ENCODE results near the gene PDGFRB.

The PDGFRB gene

GRCh38 chr5:150082374-150082773 is 73.3 kb downstream of the PDGFRB start:
- Histone ChIP-seq H3K27ac (ENCODE audit: low read depth, low read length) (no peak overlapping the region), H3K79me2 (ENCODE audit: control insufficient read depth, low read length) (no peaks in the 10 kb centered on the region)

GRCh38 chr5:150081541-150082283 is 73.9 kb downstream of the PDGFRB start:
- no peak overlapping the region for H3K27ac ChIP-seq (ENCODE audit: low read depth, low read length)
- no peaks in the 10 kb centered on the region for H3K36me3 ChIP-seq (ENCODE audit: control insufficient read depth, low read length)
- peaks cover 3% of the 10 kb centered on the region; the same call in 1 of the 2 replicates for H4K20me1 ChIP-seq (ENCODE audit: control insufficient read depth, insufficient read depth, low read depth, low read length)
- no peaks in the 10 kb centered on the region for H3K9me2 ChIP-seq (replicated peaks; ENCODE audit: control insufficient read depth, low read length)
- H3K4me2 ChIP-seq (ENCODE audit: low read length) = peak overlapping the region; percentile 49
- TF ChIP-seq EZH2phosphoT487 (IDR thresholded peaks at IDR 0.05; ENCODE audit: borderline replicate concordance, low read length) = no peak
- TF ChIP-seq CTCF (IDR thresholded peaks at IDR 0.05; ENCODE audit: low read depth, low read length, poor library complexity, severe bottlenecking) = no peak
- H3K79me2 ChIP-seq (ENCODE audit: control insufficient read depth, low read length) = no peaks in the 10 kb centered on the region
- no peaks in the 10 kb centered on the region for H3K9me3 ChIP-seq (ENCODE audit: control insufficient read depth, insufficient read depth, low read length)
- no peaks in the 10 kb centered on the region for H3F3A ChIP-seq (ENCODE audit: control insufficient read depth, insufficient read depth)
- H3K4me1 ChIP-seq (ENCODE audit: control insufficient read depth, low read length) = peaks cover 16% of the 10 kb centered on the region
- H3K4me3 ChIP-seq (ENCODE audit: low read length) = no peak overlapping the region; the same call in 1 of the 2 replicates
- peaks cover 22% of the 10 kb centered on the region for H3K27me3 ChIP-seq (ENCODE audit: control insufficient read depth, low read length)

More at GRCh38 chr5:150082374-150082773, 73.3 kb downstream of the PDGFRB start:
- Histone ChIP-seq H3K4me2 (ENCODE audit: low read length) (peak overlapping the region; percentile 49), H3K4me1 (ENCODE audit: control insufficient read depth, low read length) (peaks cover 16% of the 10 kb centered on the region), H3F3A (ENCODE audit: control insufficient read depth, insufficient read depth) (no peaks in the 10 kb centered on the region), H3K27me3 (ENCODE audit: control insufficient read depth, low read length) (peaks cover 25% of the 10 kb centered on the region), H4K20me1 (ENCODE audit: control insufficient read depth, insufficient read depth, low read depth, low read length) (peaks cover 3% of the 10 kb centered on the region; the same call in 1 of the 2 replicates), H3K9me3 (ENCODE audit: control insufficient read depth, insufficient read depth, low read length) (no peaks in the 10 kb centered on the region), H3K4me3 (ENCODE audit: low read length) (no peak overlapping the region; the same call in 1 of the 2 replicates), H3K36me3 (ENCODE audit: control insufficient read depth, low read length) (no peaks in the 10 kb centered on the region), H3K9me2 (replicated peaks; ENCODE audit: control insufficient read depth, low read length) (no peaks in the 10 kb centered on the region)
- TF ChIP-seq EZH2phosphoT487 (IDR thresholded peaks at IDR 0.05; ENCODE audit: borderline replicate concordance, low read length) (no peak), CTCF (IDR thresholded peaks at IDR 0.05; ENCODE audit: low read depth, low read length, poor library complexity, severe bottlenecking) (no peak)

- TF ChIP-seq CTCF (IDR thresholded peaks at IDR 0.05; ENCODE audit: low read depth, low read length, poor library complexity, severe bottlenecking) (no peak), EZH2phosphoT487 (IDR thresholded peaks at IDR 0.05; ENCODE audit: borderline replicate concordance, low read length) (no peak)
- Histone ChIP-seq H4K20me1 (ENCODE audit: control insufficient read depth, insufficient read depth, low read depth, low read length) (peaks cover 3% of the 10 kb centered on the region; the same call in 1 of the 2 replicates), H3K9me2 (replicated peaks; ENCODE audit: control insufficient read depth, low read length) (no peaks in the 10 kb centered on the region), H3K4me2 (ENCODE audit: low read length) (no peak overlapping the region), H3K9me3 (ENCODE audit: control insufficient read depth, insufficient read depth, low read length) (no peaks in the 10 kb centered on the region), H3F3A (ENCODE audit: control insufficient read depth, insufficient read depth) (no peaks in the 10 kb centered on the region), H3K36me3 (ENCODE audit: control insufficient read depth, low read length) (no peaks in the 10 kb centered on the region), H3K4me3 (ENCODE audit: low read length) (no peak overlapping the region), H3K27ac (ENCODE audit: low read depth, low read length) (no peak overlapping the region), H3K27me3 (ENCODE audit: control insufficient read depth, low read length) (peaks cover 18% of the 10 kb centered on the region), H3K79me2 (ENCODE audit: control insufficient read depth, low read length) (no peaks in the 10 kb centered on the region), H3K4me1 (ENCODE audit: control insufficient read depth, low read length) (peaks cover 16% of the 10 kb centered on the region)
Measured at GRCh38 chr5:150080696-150081435, 74.8 kb downstream of the PDGFRB start.
